Measurements from ENCODE around the gene TM6SF1.

DNA sequence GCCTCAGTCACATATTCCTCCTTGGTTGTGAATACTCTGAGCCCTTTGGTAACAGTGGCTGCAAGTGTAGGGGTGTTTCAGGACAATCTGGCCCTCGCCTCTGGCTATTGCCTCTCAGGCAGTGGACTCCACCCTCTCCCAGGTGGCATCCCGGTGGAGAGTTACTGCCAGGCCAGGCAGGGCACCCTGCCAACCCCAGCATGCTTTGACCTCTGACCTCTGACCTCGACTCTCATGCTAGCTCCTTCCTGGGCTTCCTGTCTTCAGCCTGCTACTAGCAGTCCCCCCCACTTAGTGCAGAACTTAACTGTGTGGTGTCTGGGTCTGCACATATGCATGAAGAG, 5.5 kb downstream of the TM6SF1 start:
- TF ChIP-seq EZH2phosphoT487 (IDR thresholded peaks at IDR 0.05), result no peak
- TF ChIP-seq, protein P1, sequence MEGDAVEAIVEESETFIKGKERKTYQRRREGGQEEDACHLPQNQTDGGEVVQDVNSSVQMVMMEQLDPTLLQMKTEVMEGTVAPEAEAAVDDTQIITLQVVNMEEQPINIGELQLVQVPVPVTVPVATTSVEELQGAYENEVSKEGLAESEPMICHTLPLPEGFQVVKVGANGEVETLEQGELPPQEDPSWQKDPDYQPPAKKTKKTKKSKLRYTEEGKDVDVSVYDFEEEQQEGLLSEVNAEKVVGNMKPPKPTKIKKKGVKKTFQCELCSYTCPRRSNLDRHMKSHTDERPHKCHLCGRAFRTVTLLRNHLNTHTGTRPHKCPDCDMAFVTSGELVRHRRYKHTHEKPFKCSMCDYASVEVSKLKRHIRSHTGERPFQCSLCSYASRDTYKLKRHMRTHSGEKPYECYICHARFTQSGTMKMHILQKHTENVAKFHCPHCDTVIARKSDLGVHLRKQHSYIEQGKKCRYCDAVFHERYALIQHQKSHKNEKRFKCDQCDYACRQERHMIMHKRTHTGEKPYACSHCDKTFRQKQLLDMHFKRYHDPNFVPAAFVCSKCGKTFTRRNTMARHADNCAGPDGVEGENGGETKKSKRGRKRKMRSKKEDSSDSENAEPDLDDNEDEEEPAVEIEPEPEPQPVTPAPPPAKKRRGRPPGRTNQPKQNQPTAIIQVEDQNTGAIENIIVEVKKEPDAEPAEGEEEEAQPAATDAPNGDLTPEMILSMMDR (IDR thresholded peaks at IDR 0.05), result no peak
